CD4-positive, alpha-beta T cell treated with Interleukin-21 for 1 hour (primary cell): ENCODE results near the gene ABI1.
"Not testable (repeated sequence)": the region's sequence is repeated elsewhere in the genome, so short reads cannot be mapped to it uniquely, and the experiment has no call there.

Source experiments
- DNase-seq: peaks from one replicate; pipeline ENCODE4 v3.0.0-alpha.2; 2020

Gene ABI1

GRCh38 chr10:26802527-26802926, 58.2 kb downstream of the ABI1 start:
- no peak for DNase-seq

GRCh38 chr10:26801831-26802230, 58.9 kb downstream of the ABI1 start:
- no peak for DNase-seq

- no peak for DNase-seq
Measured at GRCh38 chr10:26801274-26801673, 59.5 kb downstream of the ABI1 start.

GRCh38 chr10:26800468-26800867, 60.3 kb downstream of the ABI1 start:
- no peak for DNase-seq

DNA sequence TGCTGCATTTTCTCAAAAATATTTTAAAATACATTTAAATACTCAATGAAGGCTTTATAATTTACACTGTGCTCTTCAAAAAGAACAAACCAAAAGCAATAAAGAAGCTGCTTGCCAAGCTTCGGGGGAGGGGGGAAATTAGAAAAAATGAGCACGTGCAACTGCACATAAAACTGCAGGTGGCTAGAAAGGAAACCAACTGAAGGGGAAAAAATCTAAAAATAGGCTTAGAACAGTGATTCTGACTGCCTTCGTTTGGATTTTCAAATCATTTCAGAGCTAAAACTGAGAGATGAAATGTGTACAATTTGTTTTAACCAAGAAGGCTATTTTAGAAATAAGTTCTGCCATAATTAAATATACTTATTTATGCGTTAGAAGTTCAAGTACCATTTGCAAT, 61.4 kb downstream of the ABI1 start:
- DNase-seq, result no peak

DNA sequence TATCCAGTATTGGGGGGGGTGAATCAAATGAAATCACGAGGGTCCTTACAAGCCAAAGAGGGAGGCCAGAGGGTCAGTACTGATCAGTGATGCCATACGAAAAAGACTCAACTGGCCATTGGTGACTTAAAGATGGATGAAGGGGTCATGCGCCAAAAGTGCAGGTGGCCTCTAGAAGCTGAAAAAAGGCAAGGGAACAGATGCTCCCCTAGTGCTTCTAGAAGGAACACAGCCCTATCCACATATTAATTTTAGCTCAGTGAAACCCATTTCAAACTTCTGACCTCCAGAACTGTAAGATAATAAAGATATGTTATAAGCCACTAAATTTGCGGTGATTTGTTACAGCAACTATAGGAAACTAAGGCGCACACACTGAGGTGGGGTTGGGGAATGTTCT, 62.5 kb downstream of the ABI1 start:
- no peak for DNase-seq

GRCh38 chr10:26797340-26797739, 63.4 kb downstream of the ABI1 start:
- no peak for DNase-seq

GRCh38 chr10:26792758-26793495, 67.8 kb downstream of the ABI1 start:
- DNase-seq, result no peak

- DNase-seq, result no peak
Measured at GRCh38 chr10:26790221-26790995, 70.3 kb downstream of the ABI1 start.

- not testable (repeated sequence) for DNase-seq
Measured at GRCh38 chr10:26789779-26790178, 71.0 kb downstream of the ABI1 start.

- DNase-seq, result no peak
Measured at GRCh38 chr10:26787362-26787761, 73.4 kb downstream of the ABI1 start.

DNA sequence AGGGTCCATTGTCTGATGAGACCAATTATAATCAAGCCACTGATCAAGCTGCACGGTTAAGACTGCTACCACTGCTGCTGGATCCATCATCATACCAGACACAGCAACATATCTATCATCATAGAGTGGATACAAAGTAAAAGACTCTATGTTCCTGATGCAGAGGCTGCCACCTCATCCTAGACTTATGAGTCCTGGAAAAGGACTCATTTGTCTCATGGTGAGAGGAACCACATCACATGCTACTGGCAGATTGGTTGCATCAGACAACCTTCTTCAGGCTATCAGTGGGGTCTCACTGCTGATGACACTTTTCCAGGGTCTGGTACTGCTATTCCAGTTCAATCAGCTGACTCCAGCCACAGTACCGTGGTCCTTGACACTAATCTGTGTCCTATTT, 79.0 kb downstream of the ABI1 start:
- DNase-seq, result no peak

DNA sequence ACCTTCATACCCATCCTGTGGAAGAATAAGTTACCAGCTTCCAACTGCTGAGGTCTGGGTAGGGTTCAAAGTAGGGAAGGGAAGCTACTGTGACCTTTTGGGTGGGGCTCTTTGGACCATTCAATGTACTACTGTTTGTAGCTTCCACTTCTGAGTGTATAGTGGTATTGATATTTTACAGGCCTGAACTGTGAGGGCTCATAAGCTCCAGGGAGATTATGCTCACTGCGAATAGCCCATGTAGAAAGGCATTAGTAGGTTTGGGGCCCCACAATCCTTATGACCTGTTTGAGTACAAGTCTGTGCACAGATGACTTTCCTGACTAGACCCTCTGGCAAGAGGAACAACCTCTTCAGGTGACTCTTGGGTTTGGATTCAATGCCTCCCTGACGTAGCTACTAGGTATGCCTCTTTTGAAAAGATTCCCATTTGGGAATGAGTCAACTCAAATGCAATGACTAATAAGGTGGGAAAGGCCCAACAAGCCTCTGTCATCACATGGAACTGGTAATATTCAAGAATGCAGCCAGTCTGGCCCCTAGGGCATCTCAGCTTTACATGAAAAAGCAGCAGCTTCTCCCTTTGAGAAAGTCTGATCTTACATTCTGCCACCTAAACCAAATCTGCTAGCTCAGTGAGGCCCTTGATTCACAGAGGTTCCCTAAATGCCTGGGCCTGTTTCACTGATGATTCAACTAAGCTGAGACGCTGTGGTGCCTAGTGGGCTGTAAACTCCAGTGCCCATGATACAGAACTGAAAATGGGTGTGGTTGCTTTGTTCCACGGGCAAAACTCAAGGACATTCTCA, 79.8 kb downstream of the ABI1 start:
- DNase-seq, result no peak

DNA sequence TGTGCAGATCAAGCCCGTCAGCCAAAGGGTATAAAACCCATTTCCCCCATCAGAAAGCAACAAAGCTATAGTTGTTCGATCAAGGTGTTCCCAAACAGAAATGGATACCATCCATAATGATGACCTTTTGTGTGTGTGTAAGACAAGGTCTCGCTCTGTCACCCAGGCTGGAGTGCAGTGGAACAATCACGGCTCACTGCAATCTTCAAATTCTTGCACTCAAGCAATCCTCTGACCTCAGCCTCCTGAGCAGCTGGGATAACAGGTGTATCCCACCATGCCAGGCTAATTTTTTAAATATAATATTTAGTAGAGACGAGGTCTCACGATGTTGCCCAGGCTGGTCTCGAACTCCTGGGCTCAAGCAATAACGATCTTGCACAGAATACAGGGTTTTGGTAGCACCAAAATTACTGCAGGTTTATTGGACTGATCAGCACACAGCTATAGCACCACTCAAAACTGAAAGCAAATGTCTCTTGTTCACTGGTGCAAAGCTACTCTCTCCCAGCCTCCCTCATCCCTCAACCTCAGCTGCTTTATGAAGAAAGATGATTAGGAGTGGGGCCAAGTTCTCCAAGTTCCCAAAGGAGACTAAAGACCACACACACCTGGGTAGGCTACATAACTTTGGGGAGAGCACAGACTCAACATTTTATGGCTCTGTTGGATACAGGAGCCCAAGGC, 80.5 kb downstream of the ABI1 start:
- DNase-seq, result no peak

- DNase-seq, result no peak
Measured at GRCh38 chr10:26779176-26779860, 81.4 kb downstream of the ABI1 start.

GRCh38 chr10:26777686-26778085, 83.1 kb downstream of the ABI1 start:
- DNase-seq, result no peak

DNA sequence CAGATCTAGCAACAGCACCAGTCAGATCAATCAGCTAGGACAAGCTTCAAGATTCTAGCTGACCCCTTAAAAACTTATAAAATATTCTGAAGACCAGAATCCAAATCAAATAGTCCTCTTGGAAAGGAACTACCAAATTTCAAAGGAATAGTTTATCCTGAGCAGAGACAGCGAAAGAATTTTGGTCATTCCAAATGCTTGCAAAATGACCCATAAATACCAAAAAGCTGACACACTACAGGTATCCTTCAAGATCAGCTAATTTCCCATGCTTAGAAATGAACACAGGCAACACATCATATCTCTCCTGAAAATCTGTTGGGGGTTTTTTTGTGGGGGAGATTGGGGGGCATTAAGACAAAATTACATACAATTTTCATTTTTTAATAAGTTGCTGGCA, 84.5 kb downstream of the ABI1 start:
- DNase-seq, result no peak

DNA sequence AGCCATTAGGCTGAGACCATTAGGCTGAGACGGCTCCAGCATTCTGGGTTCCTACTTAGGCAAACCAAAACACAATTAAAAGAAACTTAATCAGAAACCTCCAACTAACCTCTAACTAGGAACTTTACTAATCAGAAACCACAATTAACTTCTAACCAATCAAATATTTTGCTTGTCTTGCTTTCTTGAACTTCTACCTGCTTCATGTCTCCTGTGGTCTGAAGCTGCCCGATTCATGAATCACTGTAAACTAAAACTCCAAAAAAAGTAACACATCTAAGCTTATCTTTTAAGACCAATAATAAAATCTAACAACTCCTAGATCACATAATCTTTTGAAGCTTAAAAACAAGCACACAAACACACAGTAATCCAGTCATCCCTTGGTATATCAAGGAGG, 87.1 kb downstream of the ABI1 start:
- DNase-seq, result no peak

DNA sequence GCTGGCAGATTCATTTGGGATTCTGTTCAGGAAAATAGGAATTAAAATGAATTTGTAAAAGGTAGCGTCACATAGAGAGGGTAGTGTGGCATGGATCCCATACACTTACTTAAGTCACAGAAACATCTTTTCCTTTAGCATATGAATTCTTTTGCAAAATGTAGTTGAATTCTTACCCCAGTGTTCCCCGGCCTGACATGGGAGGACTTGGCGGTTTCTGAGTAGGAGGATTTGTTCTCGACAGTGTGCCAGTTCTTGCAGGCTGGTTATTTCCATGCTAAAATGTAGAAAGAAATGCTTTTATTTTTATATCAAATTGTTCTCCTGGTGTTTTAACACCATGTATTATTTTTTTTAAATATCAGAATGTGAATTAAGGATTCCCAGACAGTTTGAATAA, 90.7 kb downstream of the ABI1 start:
- DNase-seq, result no peak

DNA sequence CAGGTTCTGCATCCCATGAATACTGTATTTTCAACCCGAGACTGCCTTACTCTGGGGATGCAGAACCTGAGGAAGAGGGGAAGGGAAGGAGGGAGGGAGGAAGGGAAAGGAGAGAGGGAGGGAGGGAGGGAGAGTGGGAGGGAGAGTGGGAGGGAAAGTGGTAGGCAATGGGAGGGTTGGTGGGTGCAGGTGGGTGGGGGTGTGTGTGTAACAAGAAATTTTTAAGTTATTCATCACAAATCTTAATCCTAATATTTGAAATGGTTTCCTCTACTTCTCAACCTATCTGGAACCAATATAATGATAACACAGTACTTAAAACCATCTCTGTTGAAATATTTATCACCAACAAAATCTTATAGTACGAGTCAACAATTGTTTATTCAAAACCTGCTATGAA, 95.2 kb downstream of the ABI1 start:
- no peak for DNase-seq

DNA sequence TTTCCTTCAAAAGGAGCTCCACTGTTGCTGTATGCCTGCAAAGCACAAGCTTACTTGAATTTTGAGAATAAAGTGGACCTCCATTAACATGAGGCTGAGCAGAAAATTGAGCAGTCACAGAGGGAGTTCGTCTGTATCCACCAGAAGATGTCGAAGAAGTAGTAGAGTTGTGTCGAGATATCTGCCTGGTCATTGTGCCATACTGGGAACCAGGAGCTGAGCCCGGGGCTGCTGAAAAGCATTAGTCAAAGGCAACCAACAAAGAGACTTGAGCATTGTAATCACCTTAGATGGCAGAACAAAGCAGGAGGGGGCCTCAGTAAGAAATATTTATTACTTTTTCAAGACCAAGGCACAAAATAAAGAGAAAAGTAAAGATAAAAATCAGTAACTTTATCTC, 101.8 kb downstream of the ABI1 start:
- no peak for DNase-seq

GRCh38 chr10:26755443-26755903, 105.3 kb downstream of the ABI1 start:
- no peak for DNase-seq
